Amniotic stem cell (primary cell): Measurements from ENCODE around the gene RBM10.
A peak's percentile ranks its signal among the peaks of the same experiment; 100 is the strongest.

Source experiments
- DNase-seq: peaks from one replicate; lab custom pipeline; 2025; lab: John Stamatoyannopoulos, UW

Gene RBM10

GRCh38 chrX:47198026-47198686 lies 53.1 kb downstream of the RBM10 start:
- no peak for DNase-seq

- no peak for DNase-seq
These were observed 53.7 kb downstream of the RBM10 start for GRCh38 chrX:47198687-47199080.

- no peak for DNase-seq
These were observed 54.3 kb downstream of the RBM10 start for GRCh38 chrX:47199286-47199685.

- no peak for DNase-seq
These were observed 55.5 kb downstream of the RBM10 start for GRCh38 chrX:47200385-47201150.

- DNase-seq: no peak
These were observed 56.4 kb downstream of the RBM10 start for GRCh38 chrX:47201345-47201944.

GRCh38 chrX:47202316-47202715 lies 57.3 kb downstream of the RBM10 start:
- DNase-seq: no peak

GRCh38 chrX:47202877-47203276 lies 57.9 kb downstream of the RBM10 start:
- DNase-seq: no peak

- no peak for DNase-seq
These were observed 59.9 kb downstream of the RBM10 start for GRCh38 chrX:47204970-47205369.

- DNase-seq: no peak
These were observed 61.3 kb downstream of the RBM10 start for GRCh38 chrX:47206316-47206715.

GRCh38 chrX:47208108-47208507 lies 63.1 kb downstream of the RBM10 start:
- no peak for DNase-seq

- no peak for DNase-seq
These were observed 64.7 kb downstream of the RBM10 start for GRCh38 chrX:47209508-47210238.

- DNase-seq: no peak
These were observed 65.8 kb downstream of the RBM10 start for GRCh38 chrX:47210661-47211425.

- DNase-seq: no peak
These were observed 67.6 kb downstream of the RBM10 start for GRCh38 chrX:47212381-47213293.

- no peak for DNase-seq
These were observed 69.5 kb downstream of the RBM10 start for GRCh38 chrX:47214435-47215077.

GRCh38 chrX:47215291-47215900 lies 70.4 kb downstream of the RBM10 start:
- no peak for DNase-seq

- DNase-seq: no peak
These were observed 71.4 kb downstream of the RBM10 start for GRCh38 chrX:47216393-47216925.

- peak; percentile 48 for DNase-seq
These were observed 72.3 kb downstream of the RBM10 start for GRCh38 chrX:47217121-47217851.

GRCh38 chrX:47217852-47218279 lies 72.8 kb downstream of the RBM10 start:
- DNase-seq: peak; percentile 99
